Activated CD4-positive, alpha-beta memory T cell treated with anti-CD3 and anti-CD28 coated beads for 36 hours (primary cell): ENCODE data around the gene RNPEPL1. TPM values are rescaled to one million over a fixed set of nuclear protein-coding genes. Genes with fewer than 3 reads are reported as not detected.

Experiments used
- CTCF ChIA-PET: fragments of 350-600 bp; sonication (Branson Sonifier 250); formaldehyde crosslinking; loops from one replicate; lab custom pipeline; 2021; ENCODE audit warnings: antibody characterized with exemption, inconsistent platforms; lab: Charles Lee
- POLR2A ChIA-PET: fragments of 350-600 bp; sonication (Branson Sonifier 250); formaldehyde crosslinking; loops from one replicate; lab custom pipeline; 2021; ENCODE audit warnings: antibody characterized with exemption; lab: Charles Lee
- DNase-seq: peaks from one replicate; pipeline ENCODE4 v3.0.0-alpha.2; 2020
- H3K27ac Mint-ChIP-seq: one replicate; pipeline ENCODE4 v1.8.0; 2021; ENCODE audit warnings: mixed read lengths
- H3K27me3 Mint-ChIP-seq: one replicate; pipeline ENCODE4 v1.8.0; 2021; ENCODE audit warnings: mixed read lengths
- H3K36me3 Mint-ChIP-seq: one replicate; pipeline ENCODE4 v1.8.0; 2021; ENCODE audit warnings: mixed read lengths
- H3K4me1 Mint-ChIP-seq: one replicate; pipeline ENCODE4 v1.8.0; 2021; ENCODE audit warnings: low read depth, mixed read lengths
- H3K4me3 Mint-ChIP-seq: one replicate; pipeline ENCODE4 v1.8.0; 2021; ENCODE audit warnings: mild to moderate bottlenecking, mixed read lengths
- H3K9me3 Mint-ChIP-seq: one replicate; pipeline ENCODE4 v1.8.0; 2021; ENCODE audit warnings: mixed read lengths
- intact Hi-C: fragments of 100-400 bp; cut with micrococcal nuclease; formaldehyde crosslinking; loops from one replicate; pipeline ENCODE4 v1.15.1; 2023
- total RNA-seq, 2 experiments: library from RNA; stranded (reverse); gene quantifications; one replicate each; pipeline ENCODE4 v1.2.3, GENCODE V29; 2021

The RNPEPL1 gene
- total RNA-seq, 2 experiments from 2014 or later, result 55.2 to 56.0 TPM

GRCh38 chr2:240603081-240603835 is 35.0 kb downstream of the RNPEPL1 start:
- ChIA-PET POLR2A (no interaction called here), CTCF (no interaction called here)
- H3K36me3 Mint-ChIP-seq, result peaks cover 2% of the 10 kb centered on the region
- H3K27ac Mint-ChIP-seq, result no peak overlapping the region
- H3K4me1 Mint-ChIP-seq, result no peaks in the 10 kb centered on the region
- intact Hi-C loops, result no loop called here
- no peaks in the 10 kb centered on the region for H3K9me3 Mint-ChIP-seq
- DNase-seq, result no peak
- no peaks in the 10 kb centered on the region for H3K27me3 Mint-ChIP-seq
- no peak overlapping the region for H3K4me3 Mint-ChIP-seq

- intact Hi-C loops, result no loop called here
- peaks cover 2% of the 10 kb centered on the region for H3K36me3 Mint-ChIP-seq
- no peak for DNase-seq
- CTCF ChIA-PET, result no interaction called here
- no peak overlapping the region for H3K4me3 Mint-ChIP-seq
- peaks cover under 1% of the 10 kb centered on the region for H3K4me1 Mint-ChIP-seq
- no peak overlapping the region for H3K27ac Mint-ChIP-seq
- H3K9me3 Mint-ChIP-seq, result no peaks in the 10 kb centered on the region
- POLR2A ChIA-PET, result no interaction called here
- no peaks in the 10 kb centered on the region for H3K27me3 Mint-ChIP-seq
Measured at GRCh38 chr2:240603846-240604245, 35.6 kb downstream of the RNPEPL1 start.

- no peak overlapping the region for H3K27ac Mint-ChIP-seq
- DNase-seq, result no peak
- CTCF ChIA-PET, result no interaction called here
Measured at GRCh38 chr2:240604291-240604938, 36.1 kb downstream of the RNPEPL1 start.

GRCh38 chr2:240604939-240605716 is 36.8 kb downstream of the RNPEPL1 start:
- H3K9me3 Mint-ChIP-seq, result no peaks in the 10 kb centered on the region
- intact Hi-C loops, result no loop called here
- H3K27me3 Mint-ChIP-seq, result no peaks in the 10 kb centered on the region
- no peak overlapping the region for H3K27ac Mint-ChIP-seq
- CTCF ChIA-PET, result no interaction called here
- DNase-seq, result no peak
- POLR2A ChIA-PET, result interaction anchor here (1.2 kb wide), 1 partner anchor 25 kb away, joined by 4 read pairs; no protein-coding TSS in a partner anchor
- H3K4me1 Mint-ChIP-seq, result peaks cover 3% of the 10 kb centered on the region
- no peak overlapping the region for H3K4me3 Mint-ChIP-seq
- peaks cover under 1% of the 10 kb centered on the region for H3K36me3 Mint-ChIP-seq

More at GRCh38 chr2:240604291-240604938, 36.1 kb downstream of the RNPEPL1 start:
- Mint-ChIP-seq H3K4me1 (peaks cover 3% of the 10 kb centered on the region), H3K4me3 (no peak overlapping the region), H3K27me3 (no peaks in the 10 kb centered on the region), H3K9me3 (no peaks in the 10 kb centered on the region), H3K36me3 (peaks cover 2% of the 10 kb centered on the region)
- intact Hi-C loops, result no loop called here
- POLR2A ChIA-PET, result no interaction called here

- Mint-ChIP-seq H3K4me3 (no peak overlapping the region), H3K9me3 (no peaks in the 10 kb centered on the region), H3K27ac (no peak overlapping the region), H3K27me3 (no peaks in the 10 kb centered on the region), H3K36me3 (no peaks in the 10 kb centered on the region), H3K4me1 (peaks cover 3% of the 10 kb centered on the region)
- CTCF ChIA-PET, result interaction anchor here (1.3 kb wide), 1 partner anchor 92 kb away, joined by 3 read pairs; no protein-coding TSS in a partner anchor
- intact Hi-C loops, result no loop called here
- DNase-seq, result no peak
- POLR2A ChIA-PET, result interaction anchor here (1.2 kb wide), 1 partner anchor 26 kb away, joined by 4 read pairs; no protein-coding TSS in a partner anchor
Measured at GRCh38 chr2:240605867-240606743, 37.8 kb downstream of the RNPEPL1 start.

- Mint-ChIP-seq H3K9me3 (peaks cover 1% of the 10 kb centered on the region), H3K36me3 (peaks cover 2% of the 10 kb centered on the region), H3K4me1 (peaks cover 11% of the 10 kb centered on the region), H3K4me3 (no peak overlapping the region), H3K27me3 (no peaks in the 10 kb centered on the region), H3K27ac (no peak overlapping the region)
- ChIA-PET CTCF (no interaction called here), POLR2A (no interaction called here)
- DNase-seq, result peak; percentile 36
- intact Hi-C loops, result no loop called here
Measured at GRCh38 chr2:240611601-240612210, 43.4 kb downstream of the RNPEPL1 start.

GRCh38 chr2:240613781-240614180 is 45.5 kb downstream of the RNPEPL1 start:
- ChIA-PET CTCF (no interaction called here), POLR2A (no interaction called here)
- DNase-seq, result no peak
- intact Hi-C loops, result no loop called here
- peaks cover 8% of the 10 kb centered on the region for H3K9me3 Mint-ChIP-seq
- no peak overlapping the region for H3K27ac Mint-ChIP-seq
- H3K4me3 Mint-ChIP-seq, result no peak overlapping the region
- H3K36me3 Mint-ChIP-seq, result peaks cover 7% of the 10 kb centered on the region
- no peaks in the 10 kb centered on the region for H3K27me3 Mint-ChIP-seq
- peaks cover 11% of the 10 kb centered on the region for H3K4me1 Mint-ChIP-seq

- Mint-ChIP-seq H3K4me1 (peaks cover 8% of the 10 kb centered on the region), H3K9me3 (peaks cover 8% of the 10 kb centered on the region), H3K4me3 (no peak overlapping the region), H3K36me3 (peaks cover 11% of the 10 kb centered on the region), H3K27ac (no peak overlapping the region), H3K27me3 (no peaks in the 10 kb centered on the region)
- no peak for DNase-seq
- ChIA-PET POLR2A (no interaction called here), CTCF (no interaction called here)
- intact Hi-C loops, result no loop called here
Measured at GRCh38 chr2:240614391-240614790, 46.1 kb downstream of the RNPEPL1 start.

- peaks cover 12% of the 10 kb centered on the region for H3K4me1 Mint-ChIP-seq
- H3K4me3 Mint-ChIP-seq, result no peak overlapping the region
- H3K9me3 Mint-ChIP-seq, result peaks cover 8% of the 10 kb centered on the region
- H3K36me3 Mint-ChIP-seq, result peaks cover 11% of the 10 kb centered on the region
- no peak for DNase-seq
- POLR2A ChIA-PET, result no interaction called here
- no peaks in the 10 kb centered on the region for H3K27me3 Mint-ChIP-seq
- intact Hi-C loops, result no loop called here
- CTCF ChIA-PET, result no interaction called here
- H3K27ac Mint-ChIP-seq, result no peak overlapping the region
Measured at GRCh38 chr2:240615396-240615795, 47.1 kb downstream of the RNPEPL1 start.

- H3K9me3 Mint-ChIP-seq, result peaks cover 8% of the 10 kb centered on the region
- DNase-seq, result no peak
- peaks cover 11% of the 10 kb centered on the region for H3K36me3 Mint-ChIP-seq
- H3K27ac Mint-ChIP-seq, result no peak overlapping the region
- ChIA-PET POLR2A (no interaction called here), CTCF (no interaction called here)
- intact Hi-C loops, result no loop called here
- peaks cover 15% of the 10 kb centered on the region for H3K4me1 Mint-ChIP-seq
- H3K4me3 Mint-ChIP-seq, result no peak overlapping the region
- no peaks in the 10 kb centered on the region for H3K27me3 Mint-ChIP-seq
Measured at GRCh38 chr2:240615820-240616547, 47.7 kb downstream of the RNPEPL1 start.
